ENCODE results near the gene PRKN.

GRCh38 chr6:161946461-161946860 is 781.1 kb downstream of the PRKN start:
- TF ChIP-seq CTCF (IDR thresholded peaks at IDR 0.05) = no peak
- TF ChIP-seq POLR2A (IDR thresholded peaks at IDR 0.05) = no peak
